Keratinocyte (primary cell): ENCODE data around the gene CALCOCO1. TPM values are rescaled to one million over a fixed set of nuclear protein-coding genes. Genes with fewer than 3 reads are reported as not detected.

Source experiments
- DNase-seq: peaks from one replicate; pipeline ENCODE4 v3.0.0-alpha.2; 2011; ENCODE audit warnings: low read depth, missing footprints, low spot score
- FAIRE-seq: peaks from 2 replicates; lab custom pipeline; 2011; peaks lifted over from hg19 to GRCh38; lab: Jason Lieb, UNC
- H2AFZ ChIP-seq: 2 replicates; pipeline ENCODE4 v1.6.0; 2012; ENCODE audit warnings: low read length, control low read depth, inconsistent platforms; ENCODE audit not compliant: control insufficient read depth
- H3K27ac ChIP-seq: 2 replicates; pipeline ENCODE4 v1.5.1; 2011; ENCODE audit warnings: low read length; ENCODE audit not compliant: control insufficient read depth, insufficient read depth
- H3K27me3 ChIP-seq: 3 replicates; pipeline ENCODE4 v1.6.0; 2011; ENCODE audit warnings: low read length; ENCODE audit not compliant: control insufficient read depth, insufficient read depth; ENCODE audit errors: extremely low read depth
- H3K36me3 ChIP-seq, 2 experiments: 2 replicates in 1 of 2; 3 replicates in 1 of 2; pipeline ENCODE4 v1.5.1; 2011; ENCODE audit warnings: low read length in 2 of 2, mild to moderate bottlenecking in 1 of 2; ENCODE audit not compliant: control insufficient read depth in 2 of 2, insufficient read depth in 2 of 2; ENCODE audit errors: extremely low read depth in 1 of 2
- H3K4me1 ChIP-seq: 3 replicates; pipeline ENCODE4 v1.5.1; 2011; ENCODE audit warnings: low read length; ENCODE audit not compliant: control insufficient read depth, insufficient read depth; ENCODE audit errors: extremely low read depth
- H3K4me2 ChIP-seq: 3 replicates; pipeline ENCODE4 v1.6.0; 2011; ENCODE audit warnings: low read depth, low read length; ENCODE audit not compliant: control insufficient read depth, insufficient read depth; ENCODE audit errors: extremely low read depth
- H3K4me3 ChIP-seq, 3 experiments: fragments of 200-600 bp in 1 of 3; sonication (generic) in 1 of 3; 2 replicates in 2 of 3; 3 replicates in 1 of 3; pipeline ENCODE4 v1.5.1; 2011 to 2016; ENCODE audit warnings: low read length in 3 of 3, mild to moderate bottlenecking in 3 of 3, control low read depth in 2 of 3, inconsistent platforms in 1 of 3, low read depth in 1 of 3, mixed read lengths in 1 of 3, mixed run types in 1 of 3, moderate library complexity in 1 of 3; ENCODE audit not compliant: control insufficient read depth in 2 of 3, insufficient read depth in 2 of 3; ENCODE audit errors: extremely low read depth in 1 of 3
- H3K79me2 ChIP-seq: 2 replicates; pipeline ENCODE4 v1.6.0; 2012; ENCODE audit warnings: low read length; ENCODE audit not compliant: control insufficient read depth, insufficient read depth
- H3K9ac ChIP-seq: 3 replicates; pipeline ENCODE4 v1.6.0; 2011; ENCODE audit warnings: low read length; ENCODE audit not compliant: control insufficient read depth, insufficient read depth; ENCODE audit errors: extremely low read depth
- H3K9me1 ChIP-seq: 3 replicates; pipeline ENCODE4 v1.6.0; 2011; ENCODE audit warnings: low read length; ENCODE audit not compliant: control insufficient read depth, insufficient read depth; ENCODE audit errors: extremely low read depth
- H3K9me3 ChIP-seq: 2 replicates; pipeline ENCODE4 v1.5.1; 2012; ENCODE audit warnings: low read depth, low read length; ENCODE audit not compliant: control insufficient read depth
- H4K20me1 ChIP-seq: 3 replicates; pipeline ENCODE4 v1.6.0; 2011; ENCODE audit warnings: low read length; ENCODE audit not compliant: control insufficient read depth, insufficient read depth; ENCODE audit errors: extremely low read depth
- EZH2 ChIP-seq: IDR thresholded peaks from one replicate; pipeline ENCODE4 v1.6.1; 2012; ENCODE audit warnings: inconsistent platforms, mild to moderate bottlenecking, low read length, moderate library complexity
- dilution Hi-C: fragments of 300-500 bp; cut with MboI; formaldehyde crosslinking; loops from one replicate; pipeline ENCODE4 v1.7.0; 2020; ENCODE audit warnings: low sequenced_read_pairs; ENCODE audit not compliant: extremely low pct_ligation_motif_present
- polyA plus RNA-seq, 5 experiments: library from polyadenylated mRNA; depleted of rRNA in 3 of 5; stranded (reverse) in 3 of 5; stranded (forward) in 1 of 5; unstranded in 1 of 5; fragments of >200 nt; gene quantifications; 1 replicate in 1 of 5; 2 replicates in 3 of 5; 3 replicates in 1 of 5; pipeline versions ENCODE4 v1.2.1 to v1.2.3, GENCODE V29; 2011 to 2012; ENCODE audit warnings: missing spikeins in 2 of 5, low read depth in 1 of 5, low replicate concordance in 1 of 5
- TF ChIP-seq, protein P1 (sequence below), 3 experiments: IDR thresholded peaks in 1 of 3; conservative IDR thresholded peaks in 1 of 3; optimal IDR thresholded peaks in 1 of 3; 2 replicates in 2 of 3; 3 replicates in 1 of 3; pipeline versions ENCODE3 to v1.5.1; 2011; ENCODE audit warnings: low read length in 3 of 3, mild to moderate bottlenecking in 3 of 3, moderate library complexity in 2 of 3, control low read depth in 1 of 3, inconsistent platforms in 1 of 3; ENCODE audit not compliant: insufficient read depth in 2 of 3; ENCODE audit errors: extremely low read depth in 1 of 3

Gene CALCOCO1
- polyA plus RNA-seq, 1 donor (not counting 4 experiments of a cell fraction or from before 2014, with no cell fraction given) = 67.3 TPM

DNA sequence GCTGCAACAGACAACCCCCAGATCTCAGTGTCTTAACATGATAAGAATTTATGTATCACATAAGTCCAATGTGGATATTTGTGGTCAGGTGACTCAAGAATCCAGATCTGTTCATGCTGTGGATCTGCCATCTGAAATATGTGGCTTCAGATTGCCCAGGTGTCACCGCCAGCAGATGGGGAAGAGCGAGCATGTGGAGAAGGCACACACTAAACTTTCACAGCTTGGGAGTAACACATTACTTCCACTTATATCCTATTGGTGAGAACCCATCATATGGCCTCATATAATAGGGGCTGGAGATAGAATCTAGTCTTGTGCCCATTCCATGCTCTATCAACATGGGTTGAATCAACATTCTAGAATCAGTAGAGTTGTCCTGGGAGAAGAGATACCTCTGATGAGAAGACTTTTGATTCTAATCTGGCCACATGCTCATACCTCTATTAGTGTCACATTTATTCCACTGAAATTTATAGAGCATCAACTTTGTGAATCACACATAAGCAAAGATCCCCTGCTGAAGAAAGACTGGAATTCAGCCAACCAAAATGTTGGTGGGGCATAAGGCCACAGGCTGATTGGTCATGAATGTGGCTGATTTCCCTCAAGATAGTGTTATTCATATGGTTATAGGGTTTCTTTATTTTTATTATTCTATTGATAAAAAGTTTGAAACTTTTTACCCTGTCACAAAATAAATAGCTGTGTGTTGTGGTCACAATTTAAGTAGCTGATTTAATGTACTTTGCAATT lies 6.0 kb upstream of the CALCOCO1 start:
- FAIRE-seq = no peak
- Histone ChIP-seq H3K79me2 (no peaks in the 10 kb centered on the region), H3K9me3 (no peaks in the 10 kb centered on the region), H2AFZ (no peak overlapping the region), H3K9me1 (no peaks in the 10 kb centered on the region), H3K9ac (no peak overlapping the region), H3K4me1 (no peaks in the 10 kb centered on the region), H3K36me3 (no peaks in the 10 kb centered on the region), H3K27ac (no peak overlapping the region), H4K20me1 (no peaks in the 10 kb centered on the region), H3K4me3 (no peak overlapping the region), H3K27me3 (peaks cover 18% of the 10 kb centered on the region), H3K4me2 (no peak overlapping the region)
- dilution Hi-C loops = no loop called here
- TF ChIP-seq EZH2 = no peak
- TF ChIP-seq, protein P1, sequence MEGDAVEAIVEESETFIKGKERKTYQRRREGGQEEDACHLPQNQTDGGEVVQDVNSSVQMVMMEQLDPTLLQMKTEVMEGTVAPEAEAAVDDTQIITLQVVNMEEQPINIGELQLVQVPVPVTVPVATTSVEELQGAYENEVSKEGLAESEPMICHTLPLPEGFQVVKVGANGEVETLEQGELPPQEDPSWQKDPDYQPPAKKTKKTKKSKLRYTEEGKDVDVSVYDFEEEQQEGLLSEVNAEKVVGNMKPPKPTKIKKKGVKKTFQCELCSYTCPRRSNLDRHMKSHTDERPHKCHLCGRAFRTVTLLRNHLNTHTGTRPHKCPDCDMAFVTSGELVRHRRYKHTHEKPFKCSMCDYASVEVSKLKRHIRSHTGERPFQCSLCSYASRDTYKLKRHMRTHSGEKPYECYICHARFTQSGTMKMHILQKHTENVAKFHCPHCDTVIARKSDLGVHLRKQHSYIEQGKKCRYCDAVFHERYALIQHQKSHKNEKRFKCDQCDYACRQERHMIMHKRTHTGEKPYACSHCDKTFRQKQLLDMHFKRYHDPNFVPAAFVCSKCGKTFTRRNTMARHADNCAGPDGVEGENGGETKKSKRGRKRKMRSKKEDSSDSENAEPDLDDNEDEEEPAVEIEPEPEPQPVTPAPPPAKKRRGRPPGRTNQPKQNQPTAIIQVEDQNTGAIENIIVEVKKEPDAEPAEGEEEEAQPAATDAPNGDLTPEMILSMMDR (optimal IDR thresholded peaks at IDR 0.05 in 1 of 3, IDR thresholded peaks at IDR 0.05 in 1 of 3, conservative IDR thresholded peaks at IDR 0.05 in 1 of 3; ENCODE audit: extremely low read depth in 1 of 3, insufficient read depth in 2 of 3, low read length in 3 of 3) = no peak
- DNase-seq = no peak

DNA sequence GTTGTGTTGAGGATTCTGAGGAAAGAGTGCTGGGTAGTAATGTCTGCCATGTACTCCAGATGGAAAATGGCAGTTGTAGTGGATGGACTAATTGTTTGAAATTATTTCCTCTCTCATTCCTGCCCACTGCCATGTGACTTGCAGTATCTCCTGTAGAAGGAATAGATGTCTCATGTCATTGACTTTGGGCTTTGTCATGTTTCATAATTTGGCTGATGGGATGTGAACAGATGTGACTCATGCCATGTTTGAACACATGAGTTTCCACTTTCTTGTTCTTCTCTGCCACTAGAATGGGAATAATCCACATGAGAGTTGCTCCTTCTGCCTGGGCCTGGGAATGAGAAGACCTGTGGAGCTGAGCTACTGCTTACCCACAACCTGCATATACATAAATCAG lies 2.4 kb upstream of the CALCOCO1 start:
- DNase-seq = no peak

More for the DNA sequence above, 2.4 kb upstream of the CALCOCO1 start:
- Histone ChIP-seq H3K27ac (no peak overlapping the region), H2AFZ (no peak overlapping the region), H3K36me3 (peaks cover 0 to 4% of the 10 kb centered on the region in 2 experiments), H4K20me1 (no peaks in the 10 kb centered on the region), H3K4me2 (no peak overlapping the region), H3K4me3 (no peak overlapping the region), H3K9ac (no peak overlapping the region), H3K27me3 (no peaks in the 10 kb centered on the region), H3K79me2 (no peaks in the 10 kb centered on the region), H3K9me1 (no peaks in the 10 kb centered on the region), H3K9me3 (no peaks in the 10 kb centered on the region), H3K4me1 (peaks cover 18% of the 10 kb centered on the region)
- dilution Hi-C loops = no loop called here
- FAIRE-seq = no peak
- TF ChIP-seq, protein P1 (optimal IDR thresholded peaks at IDR 0.05 in 1 of 3, IDR thresholded peaks at IDR 0.05 in 1 of 3, conservative IDR thresholded peaks at IDR 0.05 in 1 of 3; ENCODE audit: extremely low read depth in 1 of 3, insufficient read depth in 2 of 3, low read length in 3 of 3) = no peak
- TF ChIP-seq EZH2 = no peak
